Measurements from ENCODE around the gene BRICD5. TPM values are rescaled to one million over a fixed set of nuclear protein-coding genes. Genes with fewer than 3 reads are reported as not detected.

Gene BRICD5
- total RNA-seq, 4 donors from 2014 or later, result 3.8 to 44.6 (median 12.0) TPM

- peak overlapping the region; percentile 38 to 94 (median 72) for H3K4me3 ChIP-seq (replicated peaks in 1 of 3)
- peak overlapping the region; percentile 30 to 86 (median 62) for H3K27ac ChIP-seq
- DNase-seq, result peak; percentile 59 to 62
- intact Hi-C loops (cut with DNase I), result no loop called here
- 8 to 20% methylated on average over 8 to 19 of the region's 22 CpGs for WGBS, 2 donors
- peaks cover 10 to 23% of the 10 kb centered on the region in 2 donors for H3K4me1 ChIP-seq
- TF ChIP-seq CTCF (IDR thresholded peaks at IDR 0.05), result peak in 2 of 6 experiments; percentile 17 to 38
- TF ChIP-seq POLR2A (IDR thresholded peaks at IDR 0.05), result no peak
- peaks cover 8 to 11% of the 10 kb centered on the region in 2 donors for H3K36me3 ChIP-seq
- H3K9me3 ChIP-seq, result no peaks in the 10 kb centered on the region
- no peaks in the 10 kb centered on the region for H3K27me3 ChIP-seq
Measured at GRCh38 chr16:2223942-2224486, 13.4 kb upstream of the BRICD5 start.

GRCh38 chr16:2223221-2223941 is 12.7 kb upstream of the BRICD5 start, which contains the start of gene E4F1:
Gene E4F1 (plus strand): TSS chr16:2223591. CDS start chr16:2223614, 23 bp downstream.
- TF ChIP-seq POLR2A (IDR thresholded peaks at IDR 0.05), result peak; percentile 31 to 92
- no peak for TF ChIP-seq CTCF (IDR thresholded peaks at IDR 0.05)
- WGBS, 2 donors, result 0% methylated on average over 47 of the region's 82 CpGs; no CpG with 5 or more reads in 1 of the 2 donors
- Histone ChIP-seq H3K9me3 (no peaks in the 10 kb centered on the region), H3K4me3 (replicated peaks in 1 of 3) (peak within 1 kb of the TSS; percentile 38 to 94 (median 72)), H3K27me3 (no peaks in the 10 kb centered on the region), H3K36me3 (peaks cover 2 to 5% of the 10 kb centered on the region in 2 donors), H3K27ac (peak within 1 kb of the TSS; percentile 62 to 86 (median 71)), H3K4me1 (peaks cover 10 to 24% of the 10 kb centered on the region in 2 donors)
- intact Hi-C loops (cut with DNase I), result no loop called here
- peak; percentile 100 for DNase-seq

GRCh38 chr16:2216330-2216729 is 5.7 kb upstream of the BRICD5 start:
- H3K4me3 ChIP-seq (replicated peaks in 1 of 3), result no peak overlapping the region
- peaks cover 21 to 37% of the 10 kb centered on the region in 2 donors for H3K4me1 ChIP-seq
- H3K9me3 ChIP-seq, result no peaks in the 10 kb centered on the region
- H3K36me3 ChIP-seq, result no peaks in the 10 kb centered on the region
- no peak overlapping the region for H3K27ac ChIP-seq
- no peak for DNase-seq
- TF ChIP-seq POLR2A (IDR thresholded peaks at IDR 0.05) (no peak), CTCF (IDR thresholded peaks at IDR 0.05) (no peak)
- 96 to 97% methylated on average over 4 of the region's 4 CpGs for WGBS, 2 donors
- no peaks in the 10 kb centered on the region for H3K27me3 ChIP-seq
- intact Hi-C loops (cut with DNase I), result no loop called here

- no peaks in the 10 kb centered on the region for H3K36me3 ChIP-seq
- WGBS, 2 donors, result 0% methylated on average over 4 of the region's 48 CpGs; no CpG with 5 or more reads in 1 of the 2 donors
- TF ChIP-seq CTCF (IDR thresholded peaks at IDR 0.05) (no peak), POLR2A (IDR thresholded peaks at IDR 0.05) (no peak)
Measured at GRCh38 chr16:2214719-2214968, 4.0 kb upstream of the BRICD5 start, which contains the start of gene PGP. Gene PGP (minus strand): TSS chr16:2214840. CDS start chr16:2214777, 63 bp downstream.

More at GRCh38 chr16:2214719-2214968, 4.0 kb upstream of the BRICD5 start, which contains the start of gene PGP:
- peak within 1 kb of the TSS; percentile 80 to 94 (median 89) for H3K27ac ChIP-seq
- H3K9me3 ChIP-seq, result no peaks in the 10 kb centered on the region
- no peak for DNase-seq
- no peaks in the 10 kb centered on the region for H3K27me3 ChIP-seq
- intact Hi-C loops (cut with DNase I), result no loop called here
- H3K4me1 ChIP-seq, result peaks cover 21 to 31% of the 10 kb centered on the region in 2 donors
- peak within 1 kb of the TSS; percentile 52 to 81 (median 77) for H3K4me3 ChIP-seq (replicated peaks in 1 of 3)

Measured in thyroid gland (tissue), 4 donors.